ENCODE results near the gene MAST2.

The MAST2 gene

DNA sequence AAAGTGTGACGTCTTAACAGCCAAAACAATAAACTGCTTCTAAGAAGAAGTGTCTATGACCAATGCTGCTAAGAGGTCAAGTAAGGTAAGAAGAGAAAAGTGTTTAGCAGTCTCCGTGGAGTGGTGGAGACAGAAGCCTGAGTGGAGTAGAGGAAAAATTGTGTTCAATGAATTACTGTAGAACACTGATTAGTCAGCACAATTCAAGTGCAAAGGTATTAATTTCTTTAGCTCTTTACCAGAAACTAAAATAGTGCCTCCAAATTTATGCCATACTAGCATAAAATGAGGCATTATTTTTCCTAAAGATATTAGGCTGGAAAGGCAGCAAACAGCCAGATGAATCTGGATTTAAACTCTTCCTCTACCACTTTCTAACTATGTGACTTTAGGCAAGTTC, 272.9 kb downstream of the MAST2 start:
- DNase-seq, result no peak

GRCh38 chr1:46077644-46078043, 274.2 kb downstream of the MAST2 start:
- DNase-seq, result no peak

DNA sequence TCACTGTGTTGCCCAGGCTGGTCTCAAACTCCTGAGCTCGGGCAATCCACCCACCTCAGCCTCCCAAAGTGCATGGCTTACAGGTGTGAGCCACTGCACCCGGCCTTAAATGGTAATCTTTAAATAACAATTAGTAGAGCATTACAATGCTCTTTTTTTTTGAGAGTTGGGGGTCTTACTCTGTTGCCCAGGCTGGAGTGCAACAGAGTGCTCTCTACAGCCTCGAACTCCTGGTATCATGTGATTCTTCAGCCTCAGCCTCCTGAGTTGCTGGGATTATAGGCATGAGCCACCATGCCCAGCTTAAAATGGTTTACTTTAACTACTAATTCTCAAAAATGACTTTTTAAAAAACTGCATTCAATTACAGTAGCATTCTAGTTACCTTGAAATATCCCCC, 276.8 kb downstream of the MAST2 start:
- no peak for DNase-seq

- DNase-seq, result no peak
Observed at GRCh38 chr1:46081206-46081605, 277.8 kb downstream of the MAST2 start.

DNA sequence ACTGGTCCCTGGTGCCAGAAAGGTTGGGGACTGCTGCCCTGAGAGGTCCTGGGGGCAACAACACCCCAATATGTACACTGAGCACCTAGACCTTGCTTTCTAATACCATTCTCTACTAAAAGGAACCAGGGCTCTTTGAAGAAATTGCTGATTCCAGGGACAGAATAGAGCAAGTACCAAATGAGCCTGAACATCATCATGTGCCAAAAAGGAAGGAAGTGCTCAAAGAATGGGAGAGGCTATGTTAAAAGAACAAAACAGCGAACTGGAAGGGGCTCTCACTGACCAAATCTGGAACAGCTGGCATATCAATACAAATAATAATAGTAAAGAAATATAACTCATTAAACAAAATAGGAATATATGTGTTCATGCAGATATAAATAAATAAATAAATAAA, 278.2 kb downstream of the MAST2 start:
- no peak for DNase-seq

GRCh38 chr1:46083579-46083978, 280.2 kb downstream of the MAST2 start:
- DNase-seq, result no peak

DNA sequence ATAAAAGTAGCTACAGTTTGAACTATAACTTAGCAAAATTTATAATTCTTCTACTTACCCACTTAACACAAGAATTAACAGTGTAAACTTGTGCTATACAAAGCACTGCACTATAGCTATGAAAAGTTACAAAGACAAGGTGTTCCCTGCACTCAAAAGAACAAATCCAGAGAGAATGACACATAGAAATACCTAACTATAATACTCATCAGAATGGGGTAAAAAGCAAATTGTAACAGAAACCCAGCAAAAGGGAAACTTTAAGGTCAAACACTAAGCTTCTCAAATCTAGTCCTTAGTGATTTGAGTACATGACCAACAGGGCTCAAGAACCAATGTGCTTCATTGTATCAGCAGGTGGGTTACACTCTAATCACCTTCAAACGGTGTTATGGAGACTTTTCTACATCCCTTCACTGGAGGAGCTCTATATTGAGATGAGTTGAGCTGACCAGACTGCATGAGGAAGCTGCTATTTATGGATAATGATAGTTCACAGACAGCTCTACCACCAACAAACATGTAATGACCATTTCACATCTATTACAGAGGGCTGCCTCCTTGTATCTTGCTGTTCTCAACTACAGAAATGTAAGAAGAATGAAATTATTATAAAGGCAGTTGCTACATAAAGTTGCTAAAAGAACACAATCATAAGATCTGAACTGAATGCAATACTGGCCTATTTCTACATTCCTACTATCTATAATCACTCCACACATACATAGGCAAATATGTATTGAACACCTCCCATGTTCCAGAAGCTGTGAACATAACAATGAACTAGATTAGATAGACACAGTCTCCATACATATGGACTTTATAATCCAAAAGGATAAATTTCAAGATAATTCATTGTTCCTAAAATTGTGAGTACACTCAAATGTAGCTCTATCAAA, 281.4 kb downstream of the MAST2 start:
- DNase-seq, result no peak

Measured in stimulated activated CD4-positive, alpha-beta T cell treated with anti-CD3 and anti-CD28 coated beads, Interleukin-2, amount 100 ng/mL, for 48 hours (primary cell).